Retinal pigment epithelial cell (primary cell): Measurements from ENCODE around the gene L1CAM.

Source experiments
- DNase-seq: peaks from one replicate; pipeline ENCODE4 v3.0.0-alpha.2; 2010; ENCODE audit warnings: low read depth
- H3K4me3 ChIP-seq: 2 replicates; pipeline ENCODE4 v1.5.1; 2011; ENCODE audit warnings: mild to moderate bottlenecking, low read length, control low read depth, moderate library complexity
- CTCF ChIP-seq: conservative IDR thresholded peaks from 2 replicates; pipeline ENCODE4 v1.5.1; 2011; ENCODE audit warnings: low read depth, low read length, control low read depth, inconsistent platforms

The L1CAM gene

GRCh38 chrX:153836921-153837320 is 49.1 kb downstream of the L1CAM start:
- TF ChIP-seq CTCF: no peak
- no peak overlapping the region for H3K4me3 ChIP-seq
- DNase-seq: no peak

- no peak for DNase-seq
- no peak for TF ChIP-seq CTCF
- H3K4me3 ChIP-seq: no peak overlapping the region
Observed at GRCh38 chrX:153832728-153833127, 53.2 kb downstream of the L1CAM start.

- DNase-seq: no peak
Observed at GRCh38 chrX:153831429-153832150, 54.4 kb downstream of the L1CAM start.

GRCh38 chrX:153830640-153831428 is 55.1 kb downstream of the L1CAM start:
- no peak overlapping the region for H3K4me3 ChIP-seq
- DNase-seq: no peak
- TF ChIP-seq CTCF: no peak

More at GRCh38 chrX:153831429-153832150, 54.4 kb downstream of the L1CAM start:
- no peak overlapping the region for H3K4me3 ChIP-seq
- TF ChIP-seq CTCF: no peak

GRCh38 chrX:153829799-153830639 is 56.0 kb downstream of the L1CAM start, which contains the start of gene PDZD4:
Gene PDZD4, minus strand, starts transcription at chrX:153830544. Its CDS starts 246 bp downstream, at chrX:153830298.
- TF ChIP-seq CTCF: no peak
- no peak within 1 kb of the TSS for H3K4me3 ChIP-seq
- no peak for DNase-seq

GRCh38 chrX:153829549-153829798 is 56.5 kb downstream of the L1CAM start:
- TF ChIP-seq CTCF: no peak
- DNase-seq: no peak
- H3K4me3 ChIP-seq: no peak overlapping the region
